Measurements from ENCODE around the gene CLEC16A. TPM values are rescaled to one million over a fixed set of nuclear protein-coding genes. Genes with fewer than 3 reads are reported as not detected.

The CLEC16A gene
- total RNA-seq, 4 donors from 2014 or later: 19.9 to 38.3 (median 35.0) TPM

GRCh38 chr16:11161974-11162373 is 217.6 kb downstream of the CLEC16A start:
- H3K27ac ChIP-seq: peak overlapping the region; percentile 13 to 82 (median 80)
- TF ChIP-seq CTCF (IDR thresholded peaks at IDR 0.05): no peak
- TF ChIP-seq EP300 (IDR thresholded peaks at IDR 0.05): no peak
- peak; percentile 77 for TF ChIP-seq POLR2AphosphoS5 (IDR thresholded peaks at IDR 0.05)
- no peak for TF ChIP-seq POLR2A (IDR thresholded peaks at IDR 0.05)
- peaks cover 0 to 75% (median 16%) of the 10 kb centered on the region in 3 donors for H3K4me1 ChIP-seq
- peak; percentile 54 for ATAC-seq
- no peaks in the 10 kb centered on the region for H3K27me3 ChIP-seq
- H3K4me3 ChIP-seq: no peak overlapping the region
- no peaks in the 10 kb centered on the region for H3K9me3 ChIP-seq
- H3K36me3 ChIP-seq: peaks cover 0 to 10% of the 10 kb centered on the region in 2 donors
- WGBS, 2 donors (ENCODE audit: low coverage in 1 of 2): 14 to 18% methylated on average over 1 to 6 of the region's 7 CpGs

GRCh38 chr16:11162586-11163268 is 218.4 kb downstream of the CLEC16A start:
- 52 to 66% methylated on average over 4 to 9 of the region's 9 CpGs for whole genome bisulfite sequencing, 2 donors (ENCODE audit: low coverage in 1 of 2)
- peaks cover 0 to 68% (median 16%) of the 10 kb centered on the region in 3 donors for H3K4me1 ChIP-seq
- peaks cover 0 to 18% of the 10 kb centered on the region in 2 donors for H3K36me3 ChIP-seq
- peak overlapping the region in 3 of 4 donors; percentile 79 to 82 (median 82) for H3K27ac ChIP-seq
- H3K27me3 ChIP-seq: no peaks in the 10 kb centered on the region
- H3K9me3 ChIP-seq: no peaks in the 10 kb centered on the region
- H3K4me3 ChIP-seq: no peak overlapping the region
- ATAC-seq: peak; percentile 26
- TF ChIP-seq EP300 (IDR thresholded peaks at IDR 0.05) (no peak), POLR2AphosphoS5 (IDR thresholded peaks at IDR 0.05) (peak; percentile 33), CTCF (IDR thresholded peaks at IDR 0.05) (no peak)

- Histone ChIP-seq H3K9me3 (no peaks in the 10 kb centered on the region), H3K36me3 (peaks cover 0 to 27% of the 10 kb centered on the region in 2 donors), H3K4me1 (peaks cover 0 to 65% (median 16%) of the 10 kb centered on the region in 3 donors), H3K4me3 (no peak overlapping the region), H3K27me3 (no peaks in the 10 kb centered on the region), H3K27ac (peak overlapping the region in 3 of 4 donors; percentile 79 to 82 (median 82))
- TF ChIP-seq POLR2AphosphoS5 (IDR thresholded peaks at IDR 0.05) (no peak), CTCF (IDR thresholded peaks at IDR 0.05) (no peak), EP300 (IDR thresholded peaks at IDR 0.05) (no peak), POLR2A (IDR thresholded peaks at IDR 0.05) (no peak)
- 52 to 85% methylated on average over 5 to 6 of the region's 15 CpGs for WGBS, 2 donors (ENCODE audit: low coverage in 1 of 2)
- no peak for ATAC-seq
Measured at GRCh38 chr16:11163761-11164261, 219.4 kb downstream of the CLEC16A start.

DNA sequence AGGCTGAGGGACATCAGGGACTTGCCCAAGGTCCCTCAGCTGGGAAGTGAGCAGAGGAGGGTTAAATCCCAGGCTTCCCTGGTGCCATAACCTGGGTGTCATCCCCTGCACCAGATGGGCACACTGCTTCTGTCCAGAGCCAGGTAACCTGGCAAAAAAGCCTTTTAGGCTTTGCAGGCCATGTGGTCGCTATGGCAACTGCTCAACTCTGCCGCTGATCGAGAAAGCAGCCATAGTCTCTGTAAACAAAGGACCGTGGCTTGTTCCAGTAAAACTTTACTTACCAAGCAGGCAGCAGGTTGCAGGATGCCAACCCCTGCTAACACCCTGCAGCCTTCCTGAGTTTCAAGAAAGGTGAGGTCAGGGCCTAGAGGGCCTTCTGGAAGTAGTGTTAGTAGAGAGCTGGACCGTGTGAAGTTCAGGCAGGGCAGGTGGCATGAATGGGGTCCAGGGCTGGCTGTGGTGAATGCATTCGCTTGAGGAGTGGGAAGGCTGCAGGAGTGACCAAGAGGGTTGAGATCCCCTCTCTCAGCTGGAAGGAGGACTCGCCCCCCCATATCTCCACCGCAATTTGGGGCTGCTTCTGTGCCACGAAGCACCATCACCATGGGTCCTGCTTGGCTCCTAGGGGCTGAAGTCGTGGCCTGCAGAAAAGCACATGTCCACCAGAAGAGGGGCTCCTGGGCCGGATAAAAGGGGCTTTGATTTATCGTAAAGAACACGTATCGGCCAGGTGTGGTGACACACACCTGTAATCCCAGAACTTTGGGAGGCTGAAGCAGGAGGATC is 220.3 kb downstream of the CLEC16A start:
- Histone ChIP-seq H3K27me3 (no peaks in the 10 kb centered on the region), H3K36me3 (peaks cover 0 to 32% of the 10 kb centered on the region in 2 donors), H3K27ac (peak overlapping the region in 2 of 4 donors; percentile 79 to 82), H3K9me3 (no peaks in the 10 kb centered on the region), H3K4me3 (no peak overlapping the region), H3K4me1 (peaks cover 0 to 59% (median 16%) of the 10 kb centered on the region in 3 donors)
- 47 to 84% methylated on average over 3 to 13 of the region's 14 CpGs for WGBS, 2 donors (ENCODE audit: low coverage in 1 of 2)
- TF ChIP-seq EP300 (IDR thresholded peaks at IDR 0.05) (no peak), POLR2A (IDR thresholded peaks at IDR 0.05) (no peak), POLR2AphosphoS5 (IDR thresholded peaks at IDR 0.05) (no peak), CTCF (IDR thresholded peaks at IDR 0.05) (no peak)
- ATAC-seq: no peak

Data from gastroesophageal sphincter (tissue), 4 donors.